HEK293 (cell line): ENCODE data around the gene CORO2B.

Source experiments
- CTCF ChIA-PET: fragments of 350-600 bp; formaldehyde crosslinking; extraction: SDS; loops from one replicate; lab custom pipeline; 2021; ENCODE audit warnings: antibody characterized with exemption; lab: Yijun Ruan, JAX
- POLR2A ChIA-PET: fragments of 300-600 bp; formaldehyde crosslinking; extraction: SDS; loops from one replicate; lab custom pipeline; 2020; ENCODE audit warnings: antibody characterized with exemption, inconsistent platforms; lab: Yijun Ruan, JAX
- H3K27ac ChIP-seq: fragments of 200-500 bp; sonication (Bioruptor generic); 2 replicates; pipeline ENCODE4 v1.5.1; 2014; ENCODE audit warnings: low read depth, low read length, control low read depth, inconsistent platforms; ENCODE audit errors: extremely low read depth
- H3K36me3 ChIP-seq, 2 experiments: fragments of 200-500 bp in 1 of 2; sonication (Bioruptor generic) in 1 of 2; 1 replicate in 1 of 2; 2 replicates in 1 of 2; pipeline ENCODE4 v1.5.1; 2014 to 2017; ENCODE audit warnings: inconsistent platforms in 2 of 2, low read length in 2 of 2; ENCODE audit not compliant: control insufficient read depth in 2 of 2, insufficient read depth in 1 of 2
- H3K4me1 ChIP-seq: fragments of 200-500 bp; sonication (Bioruptor generic); 2 replicates; pipeline ENCODE4 v1.5.1; 2014; ENCODE audit warnings: mild to moderate bottlenecking, low read length, inconsistent platforms; ENCODE audit not compliant: control insufficient read depth, insufficient read depth
- H3K4me3 ChIP-seq: 2 replicates; pipeline ENCODE4 v1.5.1; 2011; ENCODE audit warnings: low read depth, mild to moderate bottlenecking, control low read depth, low read length, moderate library complexity
- H3K9me3 ChIP-seq: fragments of 200-500 bp; sonication (Bioruptor generic); 2 replicates; pipeline ENCODE4 v1.5.1; 2014; ENCODE audit warnings: low read depth, low read length, inconsistent platforms; ENCODE audit not compliant: control insufficient read depth, insufficient read depth
- ZBTB48 ChIP-seq: fragments of 450-650 bp; formaldehyde crosslinking; IDR thresholded peaks from 2 replicates; pipeline ENCODE4 v1.5.1; 2016; ENCODE audit warnings: missing biosample characterization, missing genetic modification characterization
- ZBTB8A ChIP-seq: fragments of 450-650 bp; formaldehyde crosslinking; IDR thresholded peaks from 2 replicates; pipeline ENCODE4 v1.5.1; 2016; ENCODE audit warnings: missing biosample characterization, missing genetic modification characterization
- ZNF202 ChIP-seq: fragments of 450-650 bp; formaldehyde crosslinking; IDR thresholded peaks from 2 replicates; pipeline ENCODE4 v1.5.1; 2016; ENCODE audit warnings: missing biosample characterization, missing genetic modification characterization, borderline replicate concordance
- ZNF350 ChIP-seq: fragments of 450-650 bp; formaldehyde crosslinking; IDR thresholded peaks from 2 replicates; pipeline ENCODE4 v1.5.0; 2017; ENCODE audit warnings: missing biosample characterization, mild to moderate bottlenecking, missing genetic modification characterization
- ZNF37A ChIP-seq: fragments of 450-650 bp; IDR thresholded peaks from 2 replicates; pipeline ENCODE4 v1.5.1; 2018; ENCODE audit warnings: missing biosample characterization, missing genetic modification characterization
- ZNF426 ChIP-seq: fragments of 450-650 bp; formaldehyde crosslinking; IDR thresholded peaks from 2 replicates; pipeline ENCODE4 v1.5.1; 2017; ENCODE audit warnings: missing biosample characterization, missing genetic modification characterization, mild to moderate bottlenecking, inconsistent platforms, moderate library complexity
- ZNF48 ChIP-seq: fragments of 450-650 bp; formaldehyde crosslinking; IDR thresholded peaks from 2 replicates; pipeline ENCODE4 v1.5.1; 2016; ENCODE audit warnings: missing biosample characterization, missing genetic modification characterization
- ZNF530 ChIP-seq: fragments of 450-650 bp; formaldehyde crosslinking; IDR thresholded peaks from 2 replicates; pipeline ENCODE4 v1.5.1; 2016; ENCODE audit warnings: low read depth, missing biosample characterization, missing genetic modification characterization
- ZNF561 ChIP-seq: fragments of 450-650 bp; IDR thresholded peaks from 2 replicates; pipeline ENCODE4 v1.5.1; 2018; ENCODE audit warnings: missing biosample characterization, missing genetic modification characterization, borderline replicate concordance
- ZNF596 ChIP-seq: fragments of 450-650 bp; IDR thresholded peaks from 2 replicates; pipeline ENCODE4 v1.5.0; 2018; ENCODE audit warnings: missing biosample characterization, mild to moderate bottlenecking, missing genetic modification characterization, moderate library complexity
- ZNF621 ChIP-seq: fragments of 450-650 bp; formaldehyde crosslinking; IDR thresholded peaks from 2 replicates; pipeline ENCODE4 v1.5.1; 2017; ENCODE audit warnings: missing biosample characterization, missing genetic modification characterization
- ZNF626 ChIP-seq: fragments of 450-650 bp; sonication (Bioruptor Pico); formaldehyde crosslinking; IDR thresholded peaks from 2 replicates; pipeline ENCODE4 v1.5.1; 2018; ENCODE audit warnings: missing biosample characterization, missing genetic modification characterization, inconsistent platforms
- ZNF654 ChIP-seq: fragments of 450-650 bp; formaldehyde crosslinking; IDR thresholded peaks from 2 replicates; pipeline ENCODE4 v1.5.1; 2016; ENCODE audit warnings: low read depth, missing biosample characterization, missing genetic modification characterization
- TF ChIP-seq, protein P1 (sequence below): fragments of 450-650 bp; formaldehyde crosslinking; IDR thresholded peaks from 2 replicates; pipeline ENCODE4 v1.5.1; 2016; ENCODE audit warnings: missing biosample characterization, missing genetic modification characterization
- TF ChIP-seq, protein P2 (sequence below): fragments of 450-650 bp; formaldehyde crosslinking; IDR thresholded peaks from 2 replicates; pipeline ENCODE4 v1.5.1; 2016; ENCODE audit warnings: missing biosample characterization, missing genetic modification characterization
- TF ChIP-seq, protein P3 (sequence below): fragments of 450-650 bp; formaldehyde crosslinking; IDR thresholded peaks from 2 replicates; pipeline ENCODE4 v1.5.1; 2017; ENCODE audit warnings: missing biosample characterization, mild to moderate bottlenecking, missing genetic modification characterization, moderate library complexity
- TF ChIP-seq, protein P4 (sequence below): sonication (generic); formaldehyde crosslinking; IDR thresholded peaks from 2 replicates; pipeline ENCODE4 v1.8.1; 2022; ENCODE audit warnings: mild to moderate bottlenecking, moderate library complexity, missing genetic modification reagents
- TF ChIP-seq, protein P5 (sequence below): fragments of 450-650 bp; formaldehyde crosslinking; IDR thresholded peaks from 2 replicates; pipeline ENCODE4 v1.5.1; 2017; ENCODE audit warnings: missing biosample characterization, missing genetic modification characterization

Gene CORO2B

DNA sequence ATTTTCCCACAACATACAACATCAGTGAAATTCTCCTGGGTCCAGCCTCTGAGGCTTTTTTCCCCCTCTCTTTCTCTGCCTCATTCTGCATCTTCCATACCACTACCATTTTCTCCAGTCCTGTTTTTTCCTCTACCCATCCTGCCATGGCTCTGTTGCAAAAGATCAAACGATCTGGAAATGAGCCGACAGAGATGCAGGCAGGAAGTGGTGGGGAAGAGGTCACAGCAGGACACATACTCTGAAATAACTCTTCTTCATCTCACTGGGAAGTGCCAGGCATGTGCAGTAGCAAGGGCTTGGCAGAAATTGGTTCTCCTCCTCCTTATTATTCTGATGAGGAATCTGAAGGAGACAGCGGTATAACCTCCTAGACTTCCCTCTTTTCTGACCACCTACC is 114.3 kb downstream of the CORO2B start (continued):
- TF ChIP-seq, protein P1, sequence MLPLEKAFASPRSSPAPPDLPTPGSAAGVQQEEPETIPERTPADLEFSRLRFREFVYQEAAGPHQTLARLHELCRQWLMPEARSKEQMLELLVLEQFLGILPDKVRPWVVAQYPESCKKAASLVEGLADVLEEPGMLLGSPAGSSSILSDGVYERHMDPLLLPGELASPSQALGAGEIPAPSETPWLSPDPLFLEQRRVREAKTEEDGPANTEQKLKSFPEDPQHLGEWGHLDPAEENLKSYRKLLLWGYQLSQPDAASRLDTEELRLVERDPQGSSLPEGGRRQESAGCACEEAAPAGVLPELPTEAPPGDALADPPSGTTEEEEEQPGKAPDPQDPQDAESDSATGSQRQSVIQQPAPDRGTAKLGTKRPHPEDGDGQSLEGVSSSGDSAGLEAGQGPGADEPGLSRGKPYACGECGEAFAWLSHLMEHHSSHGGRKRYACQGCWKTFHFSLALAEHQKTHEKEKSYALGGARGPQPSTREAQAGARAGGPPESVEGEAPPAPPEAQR (tag by site-specific recombination) = no peak
- TF ChIP-seq ZNF202 (tag by site-specific recombination) (no peak), ZNF654 (tag by site-specific recombination) (no peak)

DNA sequence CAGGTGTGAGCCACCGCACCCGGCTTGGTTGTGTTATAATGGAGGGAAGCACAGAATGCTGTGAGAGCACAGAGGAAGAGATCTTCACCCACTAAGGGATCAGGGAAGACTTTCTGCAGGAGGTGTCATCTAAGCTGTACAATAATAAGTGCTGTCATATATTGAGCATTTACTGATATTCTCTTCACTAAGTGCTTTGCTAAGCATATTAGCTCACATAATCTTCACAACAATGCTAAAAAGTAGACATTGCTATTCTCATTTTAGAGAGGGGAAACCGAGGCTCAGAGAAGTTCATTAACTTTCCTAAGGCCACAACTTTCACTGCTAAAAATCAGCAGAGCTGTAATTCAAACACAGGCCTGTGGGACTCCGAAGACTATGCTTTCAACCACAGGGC is 115.3 kb downstream of the CORO2B start:
- Histone ChIP-seq H3K27ac (no peak overlapping the region), H3K36me3 (no peaks in the 10 kb centered on the region), H3K4me1 (peaks cover 8% of the 10 kb centered on the region), H3K9me3 (no peaks in the 10 kb centered on the region), H3K4me3 (no peak overlapping the region)
- POLR2A ChIA-PET = no interaction called here
- CTCF ChIA-PET = interaction anchor here (0.7 to 1.4 kb wide), 3 partner anchors 19 to 21 kb away, joined by 3 to 4 read pairs (median 3); no protein-coding TSS in a partner anchor
- TF ChIP-seq ZNF561 (tag by site-specific recombination) (no peak), ZNF530 (tag by site-specific recombination) (no peak), ZNF37A (no peak), ZNF48 (tag by site-specific recombination) (no peak), ZNF350 (tag by site-specific recombination) (no peak), ZNF426 (tag by site-specific recombination) (no peak), ZNF626 (no peak), ZBTB8A (tag by site-specific recombination) (no peak), ZNF596 (tag by site-specific recombination) (no peak), ZBTB48 (no peak), ZNF621 (tag by site-specific recombination) (no peak)
- TF ChIP-seq, protein P2, sequence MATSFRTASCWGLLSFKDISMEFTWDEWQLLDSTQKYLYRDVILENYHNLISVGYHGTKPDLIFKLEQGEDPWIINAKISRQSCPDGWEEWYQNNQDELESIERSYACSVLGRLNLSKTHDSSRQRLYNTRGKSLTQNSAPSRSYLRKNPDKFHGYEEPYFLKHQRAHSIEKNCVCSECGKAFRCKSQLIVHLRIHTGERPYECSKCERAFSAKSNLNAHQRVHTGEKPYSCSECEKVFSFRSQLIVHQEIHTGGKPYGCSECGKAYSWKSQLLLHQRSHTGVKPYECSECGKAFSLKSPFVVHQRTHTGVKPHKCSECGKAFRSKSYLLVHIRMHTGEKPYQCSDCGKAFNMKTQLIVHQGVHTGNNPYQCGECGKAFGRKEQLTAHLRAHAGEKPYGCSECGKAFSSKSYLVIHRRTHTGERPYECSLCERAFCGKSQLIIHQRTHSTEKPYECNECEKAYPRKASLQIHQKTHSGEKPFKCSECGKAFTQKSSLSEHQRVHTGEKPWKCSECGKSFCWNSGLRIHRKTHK (tag by site-specific recombination) = no peak
- TF ChIP-seq, protein P3, sequence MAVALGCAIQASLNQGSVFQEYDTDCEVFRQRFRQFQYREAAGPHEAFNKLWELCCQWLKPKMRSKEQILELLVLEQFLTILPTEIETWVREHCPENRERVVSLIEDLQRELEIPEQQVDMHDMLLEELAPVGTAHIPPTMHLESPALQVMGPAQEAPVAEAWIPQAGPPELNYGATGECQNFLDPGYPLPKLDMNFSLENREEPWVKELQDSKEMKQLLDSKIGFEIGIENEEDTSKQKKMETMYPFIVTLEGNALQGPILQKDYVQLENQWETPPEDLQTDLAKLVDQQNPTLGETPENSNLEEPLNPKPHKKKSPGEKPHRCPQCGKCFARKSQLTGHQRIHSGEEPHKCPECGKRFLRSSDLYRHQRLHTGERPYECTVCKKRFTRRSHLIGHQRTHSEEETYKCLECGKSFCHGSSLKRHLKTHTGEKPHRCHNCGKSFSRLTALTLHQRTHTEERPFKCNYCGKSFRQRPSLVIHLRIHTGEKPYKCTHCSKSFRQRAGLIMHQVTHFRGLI = no peak
- TF ChIP-seq, protein P4, sequence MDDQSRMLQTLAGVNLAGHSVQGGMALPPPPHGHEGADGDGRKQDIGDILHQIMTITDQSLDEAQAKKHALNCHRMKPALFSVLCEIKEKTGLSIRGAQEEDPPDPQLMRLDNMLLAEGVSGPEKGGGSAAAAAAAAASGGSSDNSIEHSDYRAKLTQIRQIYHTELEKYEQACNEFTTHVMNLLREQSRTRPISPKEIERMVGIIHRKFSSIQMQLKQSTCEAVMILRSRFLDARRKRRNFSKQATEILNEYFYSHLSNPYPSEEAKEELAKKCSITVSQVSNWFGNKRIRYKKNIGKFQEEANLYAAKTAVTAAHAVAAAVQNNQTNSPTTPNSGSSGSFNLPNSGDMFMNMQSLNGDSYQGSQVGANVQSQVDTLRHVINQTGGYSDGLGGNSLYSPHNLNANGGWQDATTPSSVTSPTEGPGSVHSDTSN (CRISPR knock-in tag) = no peak
- TF ChIP-seq, protein P5, sequence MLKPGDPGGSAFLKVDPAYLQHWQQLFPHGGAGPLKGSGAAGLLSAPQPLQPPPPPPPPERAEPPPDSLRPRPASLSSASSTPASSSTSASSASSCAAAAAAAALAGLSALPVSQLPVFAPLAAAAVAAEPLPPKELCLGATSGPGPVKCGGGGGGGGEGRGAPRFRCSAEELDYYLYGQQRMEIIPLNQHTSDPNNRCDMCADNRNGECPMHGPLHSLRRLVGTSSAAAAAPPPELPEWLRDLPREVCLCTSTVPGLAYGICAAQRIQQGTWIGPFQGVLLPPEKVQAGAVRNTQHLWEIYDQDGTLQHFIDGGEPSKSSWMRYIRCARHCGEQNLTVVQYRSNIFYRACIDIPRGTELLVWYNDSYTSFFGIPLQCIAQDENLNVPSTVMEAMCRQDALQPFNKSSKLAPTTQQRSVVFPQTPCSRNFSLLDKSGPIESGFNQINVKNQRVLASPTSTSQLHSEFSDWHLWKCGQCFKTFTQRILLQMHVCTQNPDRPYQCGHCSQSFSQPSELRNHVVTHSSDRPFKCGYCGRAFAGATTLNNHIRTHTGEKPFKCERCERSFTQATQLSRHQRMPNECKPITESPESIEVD (tag by site-specific recombination) = no peak
